GM12875 (cell line): ENCODE results near the gene ATP9A.

ENCODE experiments used
- H3K4me3 ChIP-seq: one replicate; pipeline ENCODE4 v1.5.1; 2011; ENCODE audit warnings: low read depth, low read length, control low read depth
- TF ChIP-seq, protein P1 (sequence below): IDR thresholded peaks from 2 replicates; pipeline ENCODE4 v1.5.1; 2011; ENCODE audit warnings: low read depth, mild to moderate bottlenecking, control low read depth, inconsistent platforms, low read length, moderate library complexity, borderline replicate concordance; ENCODE audit not compliant: insufficient read depth

The ATP9A gene

DNA sequence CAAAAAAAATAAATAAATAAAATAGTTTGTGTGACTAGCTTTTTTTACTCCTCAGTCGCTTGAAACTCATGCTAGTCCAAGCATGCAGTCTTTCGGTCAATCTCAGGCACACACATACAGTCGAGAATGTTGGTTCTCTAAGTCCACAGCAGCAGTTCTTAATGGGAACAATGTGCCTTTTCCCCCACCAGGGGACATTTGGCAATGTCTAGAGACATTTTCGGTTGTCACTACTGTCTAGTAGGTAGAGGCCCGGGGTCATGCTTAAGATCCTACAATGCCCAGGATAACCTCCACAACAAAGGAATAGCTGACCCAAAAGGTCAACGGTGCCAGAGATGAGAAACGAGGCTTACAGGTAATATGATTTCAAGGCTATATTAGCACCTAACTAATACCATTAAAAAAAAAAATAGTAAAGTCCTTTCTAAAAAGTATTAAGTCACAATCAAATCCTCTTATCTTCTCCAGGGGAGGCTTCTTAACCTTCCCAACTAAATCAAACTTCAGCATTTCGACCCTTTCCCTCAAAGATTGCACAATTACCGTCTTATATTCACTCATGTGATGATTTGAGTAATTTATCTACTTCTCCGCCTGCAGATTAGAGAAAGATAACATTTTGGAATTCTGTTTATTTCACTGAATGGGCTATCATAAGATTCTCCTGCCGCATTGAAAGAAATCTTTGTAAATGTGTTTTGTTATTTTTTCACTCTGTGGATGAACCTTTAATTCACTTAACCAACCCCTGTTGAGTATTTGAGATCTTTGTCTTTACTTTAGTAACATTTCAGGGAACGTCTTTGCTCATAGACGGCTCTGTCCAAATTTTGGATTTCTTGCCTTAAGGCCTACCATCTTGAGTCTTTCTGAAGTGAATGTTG is 42.2 kb upstream of the ATP9A start:
- H3K4me3 ChIP-seq, result no peak overlapping the region
- TF ChIP-seq, protein P1, sequence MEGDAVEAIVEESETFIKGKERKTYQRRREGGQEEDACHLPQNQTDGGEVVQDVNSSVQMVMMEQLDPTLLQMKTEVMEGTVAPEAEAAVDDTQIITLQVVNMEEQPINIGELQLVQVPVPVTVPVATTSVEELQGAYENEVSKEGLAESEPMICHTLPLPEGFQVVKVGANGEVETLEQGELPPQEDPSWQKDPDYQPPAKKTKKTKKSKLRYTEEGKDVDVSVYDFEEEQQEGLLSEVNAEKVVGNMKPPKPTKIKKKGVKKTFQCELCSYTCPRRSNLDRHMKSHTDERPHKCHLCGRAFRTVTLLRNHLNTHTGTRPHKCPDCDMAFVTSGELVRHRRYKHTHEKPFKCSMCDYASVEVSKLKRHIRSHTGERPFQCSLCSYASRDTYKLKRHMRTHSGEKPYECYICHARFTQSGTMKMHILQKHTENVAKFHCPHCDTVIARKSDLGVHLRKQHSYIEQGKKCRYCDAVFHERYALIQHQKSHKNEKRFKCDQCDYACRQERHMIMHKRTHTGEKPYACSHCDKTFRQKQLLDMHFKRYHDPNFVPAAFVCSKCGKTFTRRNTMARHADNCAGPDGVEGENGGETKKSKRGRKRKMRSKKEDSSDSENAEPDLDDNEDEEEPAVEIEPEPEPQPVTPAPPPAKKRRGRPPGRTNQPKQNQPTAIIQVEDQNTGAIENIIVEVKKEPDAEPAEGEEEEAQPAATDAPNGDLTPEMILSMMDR, result no peak

DNA sequence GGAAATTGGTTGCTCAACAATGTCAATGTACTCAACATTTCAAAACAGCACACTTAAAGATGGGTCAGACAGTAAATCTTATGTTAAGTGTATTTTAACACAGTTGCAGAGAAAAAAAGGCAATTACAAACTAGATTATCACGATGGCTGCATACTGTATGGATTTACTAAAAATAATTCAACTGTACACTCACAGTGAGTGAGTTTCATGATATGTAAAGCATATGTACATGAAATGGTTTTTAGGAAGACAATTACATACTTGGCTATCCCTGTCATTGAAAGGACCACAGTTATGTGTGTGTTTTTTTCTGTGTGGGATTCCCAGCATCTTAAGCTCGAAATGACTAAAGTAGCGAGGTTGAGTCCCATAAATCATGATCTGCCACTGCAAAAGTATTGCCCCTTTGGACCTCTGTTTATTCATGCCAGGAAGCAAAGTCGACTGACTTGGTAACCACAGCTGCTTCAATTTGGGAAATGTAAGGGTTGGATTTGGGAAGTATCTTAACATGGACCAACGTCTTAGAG is 39.6 kb upstream of the ATP9A start:
- TF ChIP-seq, protein P1, result no peak
- H3K4me3 ChIP-seq, result no peak overlapping the region

DNA sequence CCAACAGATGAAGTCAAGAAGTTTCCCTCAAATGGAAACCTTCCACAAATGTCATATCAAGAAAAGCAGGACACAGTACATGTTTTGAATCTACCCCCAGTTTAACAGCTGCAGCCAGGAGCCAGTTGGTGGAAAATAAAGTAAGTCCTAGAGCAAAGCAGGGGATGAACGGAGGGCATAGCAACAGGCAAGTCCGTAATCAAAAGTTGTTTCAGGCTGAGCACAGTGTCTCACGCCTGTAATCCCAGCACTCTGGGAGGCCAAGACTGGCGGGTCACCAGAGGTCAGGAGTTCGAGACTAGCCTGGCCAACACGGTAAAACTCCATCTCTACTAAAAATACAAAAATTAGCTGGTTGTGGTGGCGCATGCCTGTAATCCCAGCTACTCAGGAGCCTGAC is 36.6 kb upstream of the ATP9A start:
- TF ChIP-seq, protein P1, result no peak
- H3K4me3 ChIP-seq, result no peak overlapping the region

DNA sequence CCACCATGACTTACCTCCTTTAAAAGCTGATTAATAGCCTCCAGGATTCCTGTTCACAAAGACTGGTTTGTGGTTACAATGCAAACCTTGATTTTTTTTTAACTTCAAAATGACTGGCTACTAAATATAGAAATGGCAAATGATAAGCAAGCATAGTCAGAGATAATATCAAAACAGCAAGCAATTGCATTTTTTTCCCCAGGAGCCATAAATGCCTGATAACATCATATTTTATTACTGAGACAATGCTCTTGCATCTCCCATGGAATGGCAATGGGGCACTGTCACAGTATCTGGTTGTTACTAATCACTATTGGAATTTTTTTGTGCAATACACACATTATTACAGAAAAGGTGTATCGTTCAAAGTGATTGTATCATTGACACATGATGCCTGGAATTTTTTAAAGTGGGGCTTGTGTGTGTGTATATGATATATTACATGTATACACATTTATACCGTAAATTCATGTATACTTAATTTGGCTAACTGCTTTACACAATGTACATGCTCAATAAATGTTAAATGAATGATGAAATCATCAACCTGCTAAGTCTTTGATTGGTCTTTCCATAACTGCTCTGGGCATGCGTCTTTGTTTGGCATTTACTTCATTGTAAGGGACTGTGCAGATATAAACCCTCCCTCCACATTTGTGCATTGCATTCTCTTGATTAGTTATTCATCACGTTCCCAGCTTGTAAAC is 35.1 kb upstream of the ATP9A start:
- no peak overlapping the region for H3K4me3 ChIP-seq
- TF ChIP-seq, protein P1, result no peak

DNA sequence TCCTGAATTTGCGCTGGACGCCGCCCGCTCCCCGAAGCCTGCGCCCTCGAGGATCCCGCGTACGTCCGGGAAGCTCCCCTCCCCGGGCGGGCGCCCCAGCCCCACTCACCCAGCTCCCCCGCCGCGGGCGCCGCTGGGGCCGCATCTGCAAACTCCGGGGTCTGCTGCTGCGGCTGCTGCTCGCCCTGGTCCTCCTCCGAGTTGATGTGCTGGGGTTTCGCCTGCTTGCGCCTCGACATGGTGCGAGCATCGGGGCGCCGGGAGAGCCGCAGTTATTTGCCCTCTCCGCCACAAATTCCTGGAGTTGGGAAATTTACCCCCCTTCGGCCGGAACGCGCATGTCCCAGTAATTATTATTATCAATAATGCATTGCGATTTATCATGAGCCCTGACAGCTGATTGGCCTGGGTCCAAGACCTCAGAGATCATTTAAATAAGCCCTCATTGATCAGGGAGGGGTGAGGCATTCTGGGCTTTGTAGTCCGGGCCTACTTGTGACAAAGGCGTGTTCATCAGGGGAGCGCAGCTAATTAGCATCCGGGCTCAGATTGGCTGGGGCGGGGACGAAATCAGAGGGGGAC is 34.1 kb upstream of the ATP9A start, which contains the start of gene SALL4:
Gene SALL4, minus strand, starts transcription at position 352 of the 582 bp plus-strand sequence. Its CDS starts 113 bp downstream, at position 239.
- H3K4me3 ChIP-seq, result no peak within 1 kb of the TSS
- TF ChIP-seq, protein P1, result no peak

DNA sequence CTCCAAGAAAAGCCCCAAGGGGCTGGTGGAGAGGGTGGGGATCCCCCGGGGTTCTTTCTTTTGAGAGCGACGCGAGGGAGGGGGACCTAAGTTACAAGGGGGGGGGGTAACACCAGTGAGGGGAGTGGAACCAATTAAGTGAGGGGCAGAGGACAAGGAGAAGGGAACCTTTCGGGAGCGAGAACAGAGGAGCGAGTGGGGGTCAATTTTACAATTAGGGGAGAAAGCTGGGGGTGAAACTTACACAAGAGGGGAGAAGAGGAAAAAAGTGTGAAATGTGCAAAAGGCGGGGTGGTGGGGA is 33.6 kb upstream of the ATP9A start:
- TF ChIP-seq, protein P1, result no peak
- H3K4me3 ChIP-seq, result no peak overlapping the region
